GM21717 (cell line): ENCODE results near the gene HOGA1.
"Not testable (repeated sequence)": the region's sequence is repeated elsewhere in the genome, so short reads cannot be mapped to it uniquely, and the experiment has no call there.

ENCODE experiments used
- ATAC-seq: cut with Tn5 transposase; IDR thresholded peaks from one replicate; pipeline ENCODE4 v1.9.1; 2021; ENCODE audit warnings: mild to moderate bottlenecking, moderate library complexity; ENCODE audit not compliant: unreplicated experiment

Gene HOGA1

DNA sequence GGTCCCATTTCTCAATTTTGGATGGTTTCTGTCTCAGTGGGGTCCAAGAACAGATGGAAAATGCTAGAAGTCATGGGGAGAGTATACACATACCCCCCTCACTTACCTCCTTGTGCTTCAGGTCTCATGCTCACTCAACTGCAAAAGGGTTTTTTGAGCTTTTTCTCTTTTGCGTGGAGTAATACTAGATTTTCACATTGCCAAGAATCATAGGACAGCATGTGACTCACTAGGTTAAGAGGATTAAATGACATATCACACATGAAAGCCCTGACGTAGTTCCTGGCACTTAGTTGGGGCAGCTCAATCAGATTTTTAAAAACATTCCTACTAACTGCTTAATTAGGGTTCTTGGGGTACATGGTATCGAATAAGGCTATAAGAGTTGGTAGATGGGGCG, 60.7 kb downstream of the HOGA1 start:
- no peak for ATAC-seq

GRCh38 chr10:97647556-97647955, 63.4 kb downstream of the HOGA1 start:
- ATAC-seq = no peak

DNA sequence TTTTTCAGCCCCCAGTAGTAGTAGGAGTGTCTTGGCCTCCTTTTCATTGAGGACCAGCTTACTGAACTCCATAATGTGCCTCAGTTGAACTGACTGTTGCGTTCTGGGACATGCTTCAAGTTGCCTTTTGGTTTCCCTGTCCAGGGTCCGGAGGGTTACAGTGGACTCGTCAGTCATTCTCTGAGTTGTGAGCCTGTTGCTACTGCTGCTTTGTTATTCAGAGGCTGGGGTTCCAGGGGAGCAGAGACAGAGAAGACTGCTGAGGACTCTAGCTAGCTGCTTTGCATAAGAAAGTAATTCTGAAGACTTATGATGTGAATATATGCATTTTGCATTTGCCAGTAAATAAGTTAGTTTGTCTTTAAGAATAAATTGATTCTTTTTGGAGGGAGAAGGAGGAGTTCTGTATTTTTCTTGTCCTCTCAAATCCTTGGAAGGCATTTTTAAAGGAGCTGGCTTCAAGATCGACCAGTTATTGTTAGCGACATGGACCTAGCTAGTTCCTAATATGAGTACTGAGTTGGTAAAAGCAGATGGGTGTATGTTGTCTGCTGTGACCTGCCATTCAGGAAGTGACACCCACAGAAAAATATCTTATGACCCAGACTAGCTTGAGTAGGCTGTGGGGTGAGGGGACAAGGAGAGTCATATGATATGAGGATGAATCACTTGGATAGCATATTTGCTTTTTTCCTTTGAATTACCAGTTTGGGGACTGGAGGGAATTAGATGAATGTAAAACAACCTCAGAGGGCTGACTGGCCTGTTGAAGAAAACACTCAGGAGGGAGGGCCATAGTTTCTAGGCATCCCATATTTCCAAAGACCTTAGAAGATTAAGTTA, 64.6 kb downstream of the HOGA1 start:
- peak; percentile 57 for ATAC-seq

GRCh38 chr10:97649405-97649750, 65.2 kb downstream of the HOGA1 start:
- not testable (repeated sequence) for ATAC-seq

- no peak for ATAC-seq
These were observed 66.5 kb downstream of the HOGA1 start for GRCh38 chr10:97650726-97651125.

DNA sequence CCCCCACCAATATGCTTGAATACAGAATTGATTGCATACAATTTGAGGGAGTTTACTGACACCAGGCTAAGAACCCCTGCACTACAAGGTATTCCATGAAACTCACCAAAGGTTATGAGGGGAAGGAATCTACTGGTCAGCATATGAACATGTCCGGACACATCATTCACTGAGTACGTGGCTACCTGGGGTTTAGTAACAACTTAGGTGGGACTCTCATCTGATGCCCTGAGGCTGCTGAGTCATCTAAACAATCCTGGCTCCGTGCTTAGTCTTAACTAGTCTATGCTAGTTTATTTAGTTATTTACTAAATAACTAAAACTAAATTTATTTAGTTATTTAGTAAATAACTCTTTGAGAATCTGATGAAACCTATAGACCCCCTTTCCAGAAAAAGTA, 67.6 kb downstream of the HOGA1 start:
- no peak for ATAC-seq

GRCh38 chr10:97656777-97657176, 72.6 kb downstream of the HOGA1 start:
- ATAC-seq = no peak

- ATAC-seq = no peak
These were observed 75.4 kb downstream of the HOGA1 start for GRCh38 chr10:97659589-97659988.
